Measurements from ENCODE around the gene PARD3B. TPM values are rescaled to one million over a fixed set of nuclear protein-coding genes. Genes with fewer than 3 reads are reported as not detected.

Gene PARD3B
- total RNA-seq, 1 experiment from 2014 or later: 5.8 TPM

DNA sequence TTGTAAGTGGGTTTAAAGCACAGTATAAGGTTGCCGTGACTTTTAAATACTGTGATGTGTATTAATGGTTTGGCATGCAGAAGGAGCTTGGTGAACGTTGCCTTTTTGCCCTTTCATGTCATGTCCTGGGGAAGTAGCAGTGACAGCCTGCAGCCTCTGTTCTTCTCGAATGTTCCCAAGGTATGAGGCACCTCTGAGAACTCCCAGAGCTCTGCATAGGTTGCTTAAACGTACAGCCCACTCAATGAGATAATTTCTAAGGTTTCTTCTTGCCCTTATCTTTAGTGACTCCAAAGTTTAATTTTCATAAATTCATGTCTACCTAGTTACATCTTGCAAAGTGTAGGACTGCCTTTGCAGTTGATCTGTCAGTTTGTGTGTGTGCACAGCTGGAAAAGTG, 36.7 kb downstream of the PARD3B start:
- no peak for DNase-seq (ENCODE audit: extremely low read depth, low read depth)

DNA sequence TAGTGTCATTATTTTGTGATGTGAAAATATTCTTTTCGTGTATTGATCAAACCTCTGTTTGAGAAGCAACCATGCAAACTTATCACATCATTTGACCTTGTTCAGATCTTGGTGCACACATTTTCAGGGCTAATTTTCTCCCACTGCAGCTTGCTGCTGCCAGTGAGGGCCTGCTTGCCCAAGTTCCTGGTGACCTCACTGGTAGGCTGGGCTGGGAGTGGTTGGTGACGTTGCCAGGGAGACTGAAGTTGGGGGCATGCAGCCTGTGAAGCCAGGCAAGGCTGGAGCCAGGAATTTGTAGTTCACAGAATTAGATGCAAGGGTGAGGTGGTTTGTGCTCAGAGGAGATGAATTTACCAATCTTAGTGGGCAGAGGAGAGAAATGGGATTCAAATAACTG, 38.5 kb downstream of the PARD3B start:
- DNase-seq (ENCODE audit: extremely low read depth, low read depth): no peak

DNA sequence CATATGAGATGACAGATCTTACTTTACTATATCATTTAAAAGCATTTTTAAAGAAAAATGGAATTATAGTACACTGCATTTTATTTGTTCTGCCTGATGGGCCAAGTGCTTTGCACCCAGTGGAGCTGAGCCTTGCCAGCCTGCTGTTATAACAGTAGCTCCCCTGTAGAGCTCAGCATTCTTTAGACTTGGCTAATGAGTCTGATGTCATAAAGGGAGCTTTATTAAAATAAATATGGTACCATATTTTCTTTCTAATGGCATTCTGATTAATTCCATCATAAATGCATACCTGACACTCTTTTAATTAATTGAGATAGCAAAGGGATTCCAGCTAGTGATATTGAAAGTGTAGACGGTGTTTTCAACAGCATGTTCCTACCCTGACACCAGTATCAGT, 40.7 kb downstream of the PARD3B start:
- no peak for DNase-seq (ENCODE audit: extremely low read depth, low read depth)

DNA sequence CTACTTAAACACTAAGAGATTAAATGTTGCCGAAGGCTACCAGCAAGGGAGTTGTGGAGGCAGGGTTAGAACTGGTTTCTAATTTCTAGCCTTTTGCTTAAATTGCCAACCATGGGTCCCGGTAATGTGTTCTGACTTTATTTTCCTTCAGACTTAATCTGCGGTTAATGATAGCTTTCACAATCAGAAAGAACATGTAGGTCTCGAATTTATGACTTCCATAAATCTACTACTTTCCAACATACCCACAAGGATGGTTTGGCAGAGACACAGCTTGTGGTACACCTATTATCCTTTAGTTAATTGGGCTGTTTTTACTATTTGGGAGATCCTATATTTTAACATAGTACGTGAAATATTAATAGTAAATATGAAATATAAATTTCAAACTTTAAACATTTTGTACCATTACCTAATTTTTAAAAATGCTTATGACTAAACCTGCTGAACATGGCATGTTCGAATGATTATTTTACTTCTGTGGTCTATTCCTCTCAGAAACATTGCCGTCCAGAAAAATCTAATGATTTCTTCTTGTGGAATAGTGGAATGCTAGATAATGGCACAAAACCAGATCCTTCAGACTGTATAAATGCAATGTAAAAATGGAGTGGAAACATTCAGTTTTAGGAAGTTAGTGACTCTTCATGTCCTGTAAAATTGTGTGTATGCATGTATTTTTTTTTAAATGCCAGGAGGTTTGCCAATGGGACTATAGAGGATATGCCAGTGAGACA, 41.3 kb downstream of the PARD3B start:
- no peak for DNase-seq (ENCODE audit: extremely low read depth, low read depth)

DNA sequence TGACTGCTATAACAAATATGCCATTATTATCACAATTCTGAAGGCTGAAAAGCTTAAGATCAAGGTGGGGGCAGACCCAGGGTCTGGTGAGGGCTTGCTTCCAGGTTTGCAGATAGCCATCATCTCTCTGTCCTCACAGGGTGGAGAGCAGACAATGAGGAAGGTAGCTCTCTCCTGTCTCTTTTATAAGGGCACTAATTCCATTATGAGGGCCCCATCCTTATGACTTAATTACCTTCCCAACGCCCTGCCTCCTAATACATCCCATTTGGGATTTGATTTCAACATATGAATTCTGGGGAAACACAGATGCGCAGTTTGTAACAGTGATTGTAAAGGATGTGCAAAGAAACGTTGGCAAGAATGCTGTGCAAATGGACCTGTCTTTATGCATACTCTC, 44.8 kb downstream of the PARD3B start:
- DNase-seq (ENCODE audit: extremely low read depth, low read depth): no peak

DNA sequence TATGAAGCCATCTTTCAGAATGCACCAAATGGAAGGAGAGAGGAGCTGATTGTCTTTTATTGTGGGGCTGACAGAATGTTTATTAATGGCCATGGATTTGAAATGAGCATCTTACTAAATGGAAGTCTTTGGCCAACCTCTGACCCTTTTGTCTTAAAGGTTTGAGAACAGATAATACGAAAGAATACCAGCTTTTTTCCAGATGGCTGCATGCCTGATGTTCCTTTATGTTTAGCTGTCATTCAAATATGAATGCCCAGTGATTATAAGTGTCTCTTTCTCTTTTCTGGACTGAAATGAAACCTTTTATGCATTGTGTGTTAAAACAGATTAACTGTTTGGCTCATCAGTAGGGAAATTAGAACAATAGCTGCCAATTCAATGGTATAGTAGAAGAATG, 46.0 kb downstream of the PARD3B start:
- DNase-seq (ENCODE audit: extremely low read depth, low read depth): no peak

DNA sequence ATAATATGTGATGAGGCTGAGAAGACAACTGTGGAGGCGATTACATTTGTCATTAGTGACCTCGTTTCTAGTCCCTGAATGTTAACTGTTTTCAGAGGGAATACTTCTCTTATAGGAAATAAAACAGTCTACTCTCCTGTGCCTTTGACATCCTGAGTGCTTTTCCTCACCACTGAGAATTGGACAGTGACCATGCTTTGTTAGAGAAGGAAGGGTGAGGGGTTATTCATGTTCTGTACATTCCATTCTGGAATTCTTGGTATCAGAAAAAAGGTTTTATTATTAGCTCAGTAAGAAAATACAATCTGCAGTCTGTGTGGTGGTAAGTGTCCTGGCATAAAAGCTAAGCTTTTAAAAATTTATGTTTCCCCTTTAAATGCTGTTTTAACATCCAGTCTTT, 58.8 kb downstream of the PARD3B start:
- no peak for DNase-seq (ENCODE audit: extremely low read depth, low read depth)

DNA sequence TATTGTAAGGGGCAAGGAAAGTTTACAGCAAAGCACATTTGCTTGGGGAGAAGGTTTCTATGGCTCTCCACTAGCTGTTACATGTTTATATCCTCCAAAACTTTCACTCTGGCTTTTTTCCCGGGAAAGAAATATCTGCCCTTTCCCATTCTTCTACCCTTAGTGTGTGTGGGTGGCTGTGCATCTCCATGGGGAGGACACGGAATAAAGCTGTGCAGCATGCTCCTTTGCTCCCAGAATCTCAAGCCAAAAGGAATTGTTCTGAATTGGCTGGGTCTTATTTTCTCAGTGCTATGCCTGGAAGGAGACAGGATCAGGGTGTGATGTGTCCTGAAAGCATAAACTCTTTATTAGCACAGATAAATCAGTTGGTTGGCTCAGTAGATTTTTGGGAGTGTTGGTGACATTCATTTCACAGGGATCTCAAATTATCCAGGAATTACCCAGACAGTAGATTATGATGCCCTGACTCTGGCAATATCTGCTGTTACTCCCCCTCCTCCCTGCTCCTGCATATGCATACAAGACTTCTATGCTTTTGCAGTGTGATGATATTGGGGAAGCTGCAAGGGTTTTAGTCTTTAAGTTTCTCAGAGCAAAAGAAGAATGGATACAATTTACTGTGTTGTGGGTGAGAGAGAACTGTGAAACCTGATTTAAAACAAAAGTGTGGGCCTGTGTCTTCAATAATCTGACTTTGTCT, 63.1 kb downstream of the PARD3B start:
- no peak for DNase-seq (ENCODE audit: extremely low read depth, low read depth)

DNA sequence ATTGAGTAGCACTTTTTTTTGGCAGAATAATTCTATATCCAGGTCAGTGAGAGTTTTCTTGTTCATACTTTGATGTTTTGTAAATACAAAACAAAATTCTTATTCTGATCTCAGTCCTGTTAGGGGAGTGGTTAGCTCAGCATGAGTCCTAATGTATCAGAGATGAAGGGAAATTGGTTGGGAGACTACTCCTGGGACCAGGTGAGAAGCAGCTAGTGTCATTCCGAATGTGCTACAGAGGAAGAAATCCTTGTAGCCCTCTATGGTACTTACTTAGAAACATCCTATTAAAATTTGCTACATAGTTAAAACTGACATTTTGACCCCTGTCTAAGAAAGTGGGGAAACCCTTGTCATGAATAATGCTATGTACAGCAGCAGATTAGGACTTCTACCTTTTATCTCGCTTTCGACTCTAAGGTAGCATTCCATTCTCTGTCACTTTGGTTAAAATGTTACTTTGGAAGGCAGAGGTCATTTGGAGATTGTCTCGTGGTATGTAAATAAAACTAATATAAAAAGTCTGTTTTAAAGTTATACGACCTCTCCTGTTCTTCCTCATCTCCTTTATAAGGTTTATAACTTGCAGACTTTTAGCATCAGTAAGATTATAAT, 65.8 kb downstream of the PARD3B start:
- no peak for DNase-seq (ENCODE audit: extremely low read depth, low read depth)

DNA sequence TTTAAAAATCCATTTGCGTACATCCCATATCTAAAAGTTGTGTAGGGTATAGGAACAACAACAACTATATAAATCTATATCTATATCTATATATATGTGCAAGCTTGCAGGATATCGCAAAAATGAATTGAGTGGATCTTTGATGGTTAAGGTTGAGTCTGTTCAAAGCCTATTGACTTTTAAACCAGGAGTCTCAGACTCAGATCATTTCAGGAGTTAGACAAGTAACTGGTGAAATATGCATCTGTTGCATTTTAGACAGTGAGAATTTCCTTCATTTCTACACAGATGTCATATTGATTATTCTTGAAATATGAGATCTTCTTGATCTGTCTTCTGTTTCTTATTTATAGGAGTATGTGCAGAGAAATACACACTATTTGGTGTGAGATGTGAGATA, 66.5 kb downstream of the PARD3B start:
- no peak for DNase-seq (ENCODE audit: extremely low read depth, low read depth)

DNA sequence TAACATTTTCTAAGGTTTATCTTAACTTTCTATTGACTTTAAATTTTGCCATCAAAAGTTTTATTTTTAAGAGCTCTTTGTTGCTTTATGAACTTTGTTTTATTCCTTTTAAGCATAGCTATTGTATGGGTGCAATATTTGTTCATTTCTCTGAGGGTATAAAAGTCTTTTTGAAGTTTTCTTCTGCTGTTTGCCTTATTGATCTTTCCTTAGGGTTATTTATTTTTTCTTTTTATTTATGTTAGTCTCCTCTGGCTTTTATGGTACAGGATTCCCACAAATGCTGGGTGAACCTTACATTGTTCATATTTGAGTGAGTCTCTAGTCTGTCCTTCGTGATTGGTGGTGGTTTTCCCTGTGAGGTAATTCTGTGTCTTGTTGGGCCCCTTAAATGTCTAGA, 68.4 kb downstream of the PARD3B start:
- no peak for DNase-seq (ENCODE audit: extremely low read depth, low read depth)

DNA sequence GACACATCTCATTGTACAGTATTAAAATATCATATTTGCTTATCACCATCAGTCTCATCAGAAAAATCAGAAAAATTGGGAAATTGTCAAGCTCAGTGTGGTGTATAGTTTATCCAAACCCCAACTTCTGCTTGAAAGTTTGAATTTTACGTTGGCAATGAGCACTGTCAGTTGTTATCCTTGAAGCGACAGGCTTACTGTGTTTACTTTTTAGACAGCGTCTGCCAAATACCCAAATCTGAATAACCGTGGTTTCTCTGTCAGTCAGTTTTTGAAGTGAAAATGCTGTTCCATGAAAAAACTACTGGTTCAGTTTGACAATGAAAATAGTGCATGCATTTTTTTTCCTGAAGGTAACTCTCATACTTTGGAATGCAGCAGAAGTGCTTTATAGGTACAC, 70.2 kb downstream of the PARD3B start:
- DNase-seq (ENCODE audit: extremely low read depth, low read depth): no peak

DNA sequence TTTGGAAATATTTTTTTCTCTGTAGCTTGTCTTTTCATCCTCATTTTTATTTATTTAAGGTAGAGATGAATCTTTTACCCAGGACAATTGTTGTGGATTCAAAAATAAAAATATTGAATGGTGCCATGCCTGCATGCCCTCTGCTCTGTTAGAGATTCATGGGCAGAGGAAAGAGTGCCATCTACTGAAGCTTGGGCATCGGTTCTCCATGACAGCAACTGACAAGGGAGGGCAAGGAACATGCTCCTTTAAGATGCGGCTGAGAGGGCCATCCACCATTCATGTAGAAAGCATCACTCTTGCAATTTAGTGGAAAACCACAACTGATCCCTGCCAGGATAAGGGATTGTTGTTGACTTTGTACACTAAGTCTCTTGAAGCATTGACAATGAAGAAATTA, 79.9 kb downstream of the PARD3B start:
- DNase-seq (ENCODE audit: extremely low read depth, low read depth): peak; percentile 20

DNA sequence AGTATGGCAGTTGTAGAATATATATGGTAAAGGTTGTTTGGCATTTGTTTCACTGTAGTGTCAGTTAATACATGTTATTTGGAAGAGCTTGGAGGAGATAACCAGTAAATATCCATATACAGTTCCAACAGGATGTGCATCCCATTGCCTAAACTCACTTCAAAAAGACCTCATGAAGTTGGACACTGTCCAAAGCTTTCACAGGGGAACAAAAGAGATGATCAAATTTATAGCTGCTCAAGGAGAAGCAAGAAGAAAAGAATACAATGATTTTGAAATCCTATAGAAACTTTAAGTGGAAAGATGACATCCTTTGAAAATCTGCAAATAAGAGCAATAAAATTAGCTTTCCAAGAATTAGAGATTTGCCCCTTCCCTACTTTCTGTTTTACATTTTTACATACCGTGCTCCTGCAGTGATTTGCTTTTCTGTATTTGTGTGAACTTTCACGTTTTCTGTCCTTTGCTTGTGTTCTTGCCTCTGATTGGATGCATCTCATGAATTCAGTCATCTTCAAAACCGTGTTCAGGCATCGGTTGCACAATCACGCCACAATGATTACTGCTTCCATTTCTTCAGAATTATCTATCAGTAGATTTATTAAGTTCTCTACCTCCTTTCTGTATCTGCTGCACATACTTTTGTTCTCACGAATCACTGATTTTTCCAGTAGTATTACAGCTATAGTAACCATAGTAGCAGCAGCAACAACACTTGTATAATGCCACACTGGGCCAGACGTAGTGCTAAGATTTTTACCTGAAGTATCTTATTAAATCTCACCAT, 83.8 kb downstream of the PARD3B start:
- no peak for DNase-seq (ENCODE audit: extremely low read depth, low read depth)

DNA sequence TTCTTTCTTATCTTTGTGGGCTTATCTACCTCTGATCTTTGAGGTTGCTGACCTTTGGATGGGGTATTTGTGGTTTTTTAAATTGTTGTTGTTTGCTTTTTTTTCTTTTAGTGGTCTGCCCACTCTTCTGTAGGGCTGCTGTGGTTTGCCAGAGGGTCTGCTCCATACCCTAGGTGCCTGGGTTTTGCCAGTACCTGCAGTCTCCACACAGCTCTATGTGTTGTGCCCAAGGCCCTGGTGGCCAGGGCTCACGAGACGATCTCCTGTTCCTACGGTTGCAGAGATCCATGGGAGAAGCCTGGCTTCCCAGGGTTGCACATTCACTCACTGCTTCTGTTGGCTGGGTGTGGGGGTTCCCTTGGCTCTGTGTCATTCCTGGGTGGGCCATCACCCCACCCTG, 87.1 kb downstream of the PARD3B start:
- no peak for DNase-seq (ENCODE audit: extremely low read depth, low read depth)

DNA sequence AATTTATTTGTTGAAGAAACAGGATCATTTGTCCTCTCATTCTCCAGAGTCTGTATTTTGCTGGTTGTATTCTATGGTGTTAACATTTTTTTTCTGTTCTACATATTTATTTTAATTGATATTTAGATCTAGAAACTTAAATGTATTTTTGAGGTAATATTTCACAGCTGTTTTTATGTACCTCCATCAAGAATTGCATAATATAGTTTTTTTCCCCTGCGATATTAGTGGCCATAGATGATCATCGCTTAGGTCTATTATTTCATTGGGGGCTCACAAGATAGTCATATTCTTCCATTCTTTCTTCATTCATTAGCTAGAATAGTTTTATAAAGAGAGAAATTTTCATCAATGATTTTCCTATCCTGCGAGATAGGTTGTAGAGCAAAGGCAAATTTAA, 89.3 kb downstream of the PARD3B start:
- no peak for DNase-seq (ENCODE audit: extremely low read depth, low read depth)

DNA sequence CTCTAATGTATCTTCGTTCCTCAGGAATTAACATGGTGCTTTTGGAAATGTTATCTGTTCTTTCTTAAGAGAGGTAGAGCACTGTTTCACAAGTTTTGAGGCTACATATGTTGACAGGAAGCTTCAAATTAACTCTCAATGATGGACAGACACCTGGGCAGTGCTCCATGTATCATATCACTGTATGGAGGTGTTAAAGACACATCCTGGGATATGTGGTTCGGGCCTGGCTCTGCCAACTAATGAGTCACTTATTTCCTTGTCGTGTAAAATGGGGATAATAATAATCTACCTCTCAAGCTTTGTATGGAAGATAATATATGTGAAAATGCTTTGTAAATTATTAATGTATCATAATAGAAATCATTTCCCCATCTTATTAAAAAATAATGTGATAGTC, 90.2 kb downstream of the PARD3B start:
- no peak for DNase-seq (ENCODE audit: extremely low read depth, low read depth)

DNA sequence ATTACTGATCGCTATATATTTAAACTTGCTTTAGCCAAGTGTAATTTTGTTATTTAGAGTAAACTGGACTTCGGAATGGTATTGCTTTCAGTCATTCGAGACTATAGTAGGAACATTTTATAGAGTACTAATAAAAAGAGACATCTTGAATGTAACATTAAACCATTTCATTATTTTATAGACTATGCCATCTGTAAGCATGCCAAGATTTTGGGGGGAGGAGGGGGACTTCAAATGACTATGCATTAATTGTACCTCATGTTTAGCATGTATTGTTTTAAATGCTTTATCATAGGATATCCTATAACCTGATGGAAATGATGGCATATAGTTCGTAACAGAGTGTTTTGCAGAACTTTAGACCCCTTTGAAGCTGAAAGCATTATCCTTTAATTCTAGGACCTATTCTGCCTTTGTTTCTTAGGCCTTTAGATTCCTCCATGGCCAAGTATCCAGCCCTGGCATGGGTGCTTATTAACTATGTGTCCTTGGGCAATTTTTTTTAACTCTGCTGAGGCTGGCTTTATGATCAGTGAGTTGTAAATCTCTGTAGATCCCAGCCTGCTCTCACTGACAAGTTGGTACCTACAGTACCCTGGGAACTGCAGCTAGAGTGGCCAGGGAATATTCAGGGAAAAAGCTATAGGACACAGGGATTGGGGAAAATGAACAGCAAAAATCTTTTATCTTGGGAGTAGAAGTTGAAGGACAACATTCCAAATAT, 93.4 kb downstream of the PARD3B start:
- DNase-seq (ENCODE audit: extremely low read depth, low read depth): no peak

DNA sequence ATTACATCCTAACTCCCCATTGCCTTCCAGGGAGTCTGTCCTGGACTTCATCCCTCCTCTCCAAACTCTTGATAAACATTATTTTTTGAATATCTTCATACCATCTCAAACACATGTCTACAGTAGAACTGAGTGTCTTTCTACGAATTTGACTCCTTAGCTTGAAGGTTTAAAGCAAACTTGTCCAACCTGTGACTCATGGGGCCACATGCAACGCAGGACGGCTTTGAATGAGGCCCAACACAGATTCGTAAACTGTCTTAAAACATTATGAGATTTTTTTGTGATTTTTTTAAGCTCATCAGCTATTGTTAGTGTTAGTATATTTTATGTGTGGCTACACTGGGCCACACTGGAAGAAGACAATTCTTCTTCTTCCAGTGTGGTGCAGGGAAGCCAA, 98.1 kb downstream of the PARD3B start:
- DNase-seq (ENCODE audit: extremely low read depth, low read depth): no peak

DNA sequence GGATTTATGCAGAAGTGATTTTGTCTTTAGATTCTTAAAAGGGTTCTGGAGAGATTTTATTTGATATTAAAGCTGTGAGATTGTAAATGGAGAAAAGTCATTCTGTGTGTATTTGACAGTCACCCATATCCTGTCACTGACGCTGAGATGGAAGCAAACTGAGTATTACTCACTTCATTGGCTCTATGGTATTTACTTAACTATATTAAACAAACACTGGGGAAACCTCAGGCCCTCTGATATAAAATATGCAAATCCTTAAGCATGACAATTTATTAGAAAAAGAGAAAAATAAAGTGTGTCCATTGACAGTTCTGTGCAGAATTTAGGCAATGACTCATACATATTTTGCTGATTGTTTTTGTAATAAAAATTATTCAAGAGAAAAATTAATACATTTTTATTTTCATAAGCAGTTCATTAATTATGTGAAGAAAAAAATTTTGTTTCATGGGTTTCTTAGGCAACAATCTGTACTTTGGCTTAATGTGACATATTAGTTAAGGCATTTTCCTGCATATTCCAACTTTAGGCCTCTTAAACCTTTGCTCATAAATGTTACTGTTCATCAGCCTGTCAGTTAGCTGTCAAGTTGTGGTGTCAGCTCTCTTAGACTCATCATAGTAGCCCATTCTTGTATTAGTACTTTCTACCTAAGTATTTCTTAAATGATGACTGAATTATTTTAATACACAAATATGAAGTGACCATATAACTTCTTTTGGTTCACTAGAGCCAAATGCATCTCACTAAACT, 99.9 kb downstream of the PARD3B start:
- peak; percentile 33 for DNase-seq (ENCODE audit: extremely low read depth, low read depth)

Measured in NCI-H460 (cell line).